A549 treated with Hydrocortisone at 1 μM for 4 hours (cell line): Measurements from ENCODE around the gene ASCC3. TPM values are rescaled to one million over a fixed set of nuclear protein-coding genes. Genes with fewer than 3 reads are reported as not detected.

Source experiments
- total RNA-seq: library from RNA; stranded (reverse); fragments of 200-300 nt; extraction: Qiagen RNA extraction; gene quantifications from 5 replicates; pipeline ENCODE4 v1.2.3, GENCODE V29; 2022

The ASCC3 gene
- 15.7 to 19.1 TPM (median 16.2 TPM) in 5 replicates for total RNA-seq

GRCh38 chr6:100880853-100881706 is at the start of gene ASCC3:
TSS of gene ASCC3 (minus strand) at chr6:100881329. CDS start at chr6:100867997, 13,332 bp downstream.

DNA sequence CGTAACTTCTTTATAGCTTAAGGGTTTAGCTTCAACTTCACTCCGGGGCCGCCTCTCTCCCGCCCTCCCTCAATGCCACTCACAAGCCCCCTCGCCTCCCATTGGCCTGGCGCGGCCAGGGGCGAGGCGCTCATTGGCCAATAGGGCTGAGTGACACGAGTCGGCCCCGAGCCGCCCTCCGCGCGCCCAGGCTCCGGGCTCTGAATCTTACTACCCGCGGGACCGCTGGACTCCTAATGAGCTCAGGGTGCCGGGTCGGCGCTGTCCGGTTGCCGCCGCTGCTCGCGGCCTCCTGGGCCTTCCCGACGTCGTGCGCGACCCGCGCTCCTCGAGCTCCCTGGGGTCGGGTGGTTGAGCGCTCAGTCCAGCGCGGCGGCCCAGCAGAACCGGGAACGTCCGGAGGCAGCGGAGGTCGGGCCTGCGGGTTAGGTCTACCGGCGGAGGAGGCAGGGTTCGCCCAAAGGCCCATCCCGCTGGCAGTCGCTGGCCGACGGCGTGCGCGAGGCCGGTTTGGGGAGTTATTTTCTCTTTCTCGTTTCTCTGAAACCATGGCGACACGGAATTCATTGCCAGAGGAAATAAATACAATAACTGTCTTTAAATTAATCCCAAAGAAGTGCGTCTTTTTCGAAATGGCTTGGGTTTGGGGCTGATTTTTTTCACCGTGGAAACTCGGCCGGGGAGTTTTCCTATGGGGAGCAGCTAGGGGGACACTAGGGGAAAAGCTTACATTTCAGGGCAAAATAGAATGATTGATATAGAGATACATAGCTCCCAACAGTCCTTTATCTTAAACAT is 416.0 kb downstream of the ASCC3 start, which contains the start of gene SIM1:
SIM1 (minus strand) TSS at position 19 of the 798 bp plus-strand sequence. CDS start 1,453 bp downstream, outside the sequence.

